ENCODE results near the gene C22orf39. TPM values are rescaled to one million over a fixed set of nuclear protein-coding genes. Genes with fewer than 3 reads are reported as not detected.

C22orf39 gene
- total and polyA plus RNA-seq, 9 donors, result 25.7 to 58.9 (median 33.5) TPM

GRCh38 chr22:19472233-19472632 lies 24.7 kb upstream of the C22orf39 start:
- Histone ChIP-seq H3K27ac (no peak overlapping the region), H3K4me1 (ENCODE audit: insufficient read depth) (no peaks in the 10 kb centered on the region), H3K36me3 (no peaks in the 10 kb centered on the region), H3K9me3 (no peaks in the 10 kb centered on the region), H3K4me3 (no peak overlapping the region), H3K27me3 (no peaks in the 10 kb centered on the region)
- 86 to 88% (median 88%) methylated on average over 8 of the region's 8 CpGs for WGBS, 3 donors
- TF ChIP-seq, protein P1, sequence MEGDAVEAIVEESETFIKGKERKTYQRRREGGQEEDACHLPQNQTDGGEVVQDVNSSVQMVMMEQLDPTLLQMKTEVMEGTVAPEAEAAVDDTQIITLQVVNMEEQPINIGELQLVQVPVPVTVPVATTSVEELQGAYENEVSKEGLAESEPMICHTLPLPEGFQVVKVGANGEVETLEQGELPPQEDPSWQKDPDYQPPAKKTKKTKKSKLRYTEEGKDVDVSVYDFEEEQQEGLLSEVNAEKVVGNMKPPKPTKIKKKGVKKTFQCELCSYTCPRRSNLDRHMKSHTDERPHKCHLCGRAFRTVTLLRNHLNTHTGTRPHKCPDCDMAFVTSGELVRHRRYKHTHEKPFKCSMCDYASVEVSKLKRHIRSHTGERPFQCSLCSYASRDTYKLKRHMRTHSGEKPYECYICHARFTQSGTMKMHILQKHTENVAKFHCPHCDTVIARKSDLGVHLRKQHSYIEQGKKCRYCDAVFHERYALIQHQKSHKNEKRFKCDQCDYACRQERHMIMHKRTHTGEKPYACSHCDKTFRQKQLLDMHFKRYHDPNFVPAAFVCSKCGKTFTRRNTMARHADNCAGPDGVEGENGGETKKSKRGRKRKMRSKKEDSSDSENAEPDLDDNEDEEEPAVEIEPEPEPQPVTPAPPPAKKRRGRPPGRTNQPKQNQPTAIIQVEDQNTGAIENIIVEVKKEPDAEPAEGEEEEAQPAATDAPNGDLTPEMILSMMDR (IDR thresholded peaks at IDR 0.05), result no peak
- intact Hi-C loops (cut with DNase I), result loop anchor here in 1 of 4 donors (10.0 kb wide), 1 partner anchor 287 kb away; no protein-coding TSS in a partner anchor
- no peak for DNase-seq

- no peaks in the 10 kb centered on the region for H3K27me3 ChIP-seq
- no peaks in the 10 kb centered on the region for H3K4me1 ChIP-seq (ENCODE audit: insufficient read depth)
- no peaks in the 10 kb centered on the region for H3K36me3 ChIP-seq
- H3K4me3 ChIP-seq, result no peak overlapping the region
- H3K9me3 ChIP-seq, result no peaks in the 10 kb centered on the region
- no peak for DNase-seq
- H3K27ac ChIP-seq, result no peak overlapping the region
- WGBS, 3 donors, result 83 to 91% (median 86%) methylated on average over 11 of the region's 11 CpGs
- TF ChIP-seq, protein P1 (IDR thresholded peaks at IDR 0.05), result no peak
- TF ChIP-seq POLR2A (IDR thresholded peaks at IDR 0.05), result no peak
- no peak for TF ChIP-seq EP300 (IDR thresholded peaks at IDR 0.05)
- intact Hi-C loops (cut with DNase I), result loop anchor here in 1 of 4 donors (10.0 kb wide), 1 partner anchor 287 kb away; no protein-coding TSS in a partner anchor
Observed at GRCh38 chr22:19471572-19471971, 24.1 kb upstream of the C22orf39 start.

DNA sequence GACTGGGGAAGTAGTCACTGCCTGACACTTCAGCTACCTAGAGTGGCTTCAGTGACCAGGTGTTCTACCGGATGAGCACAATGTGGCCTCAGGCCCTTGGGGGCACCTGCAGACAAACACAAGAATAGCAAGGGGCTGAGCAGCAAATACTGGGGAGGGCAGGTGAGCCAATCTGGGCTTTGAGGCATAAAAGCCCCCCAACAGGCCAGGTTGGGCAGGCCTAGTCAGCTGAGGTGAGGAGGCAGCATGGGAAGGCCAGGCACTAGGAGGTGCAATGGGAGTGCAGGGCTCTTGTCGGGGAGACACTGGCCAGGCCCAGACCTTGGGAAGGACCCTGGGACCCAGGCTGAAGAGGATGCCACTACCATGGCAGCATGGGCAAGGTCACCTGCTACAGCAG lies 22.5 kb upstream of the C22orf39 start:
- 95 to 100% (median 99%) methylated on average over 2 of the region's 2 CpGs for WGBS, 3 donors
- Histone ChIP-seq H3K36me3 (no peaks in the 10 kb centered on the region), H3K9me3 (no peaks in the 10 kb centered on the region), H3K4me1 (ENCODE audit: insufficient read depth) (no peaks in the 10 kb centered on the region), H3K27me3 (no peaks in the 10 kb centered on the region), H3K4me3 (no peak overlapping the region), H3K27ac (no peak overlapping the region)
- intact Hi-C loops (cut with DNase I), result loop anchor here in 1 of 4 donors (10.0 kb wide), 1 partner anchor 285 kb away; no protein-coding TSS in a partner anchor
- TF ChIP-seq EP300 (IDR thresholded peaks at IDR 0.05) (no peak), POLR2A (IDR thresholded peaks at IDR 0.05) (no peak)
- TF ChIP-seq, protein P1 (IDR thresholded peaks at IDR 0.05), result no peak
- DNase-seq, result no peak

DNA sequence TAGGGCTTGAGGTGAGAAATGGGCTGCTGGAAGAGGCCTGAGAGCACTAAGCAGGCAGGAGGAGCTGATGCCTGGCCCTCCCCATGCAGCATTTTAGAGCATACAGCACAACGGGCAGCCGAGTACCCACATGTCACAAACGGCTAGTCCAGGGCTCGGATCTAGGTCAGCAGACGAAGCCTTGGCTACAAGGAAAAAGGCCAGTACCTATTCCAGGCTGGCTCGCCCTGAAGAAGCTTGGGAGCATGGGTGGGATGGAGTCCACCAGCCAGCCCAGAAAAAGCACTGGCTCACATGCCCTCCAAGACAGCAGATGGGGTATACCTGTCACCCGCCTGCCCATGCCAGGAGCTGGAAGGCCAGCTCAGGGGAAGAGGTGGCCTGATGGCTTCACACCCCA lies 21.9 kb upstream of the C22orf39 start:
- H3K27ac ChIP-seq, result no peak overlapping the region
- 94 to 95% (median 95%) methylated on average over 7 of the region's 7 CpGs for WGBS, 3 donors
- H3K4me1 ChIP-seq (ENCODE audit: insufficient read depth), result no peaks in the 10 kb centered on the region
- no peak overlapping the region for H3K4me3 ChIP-seq
- TF ChIP-seq POLR2A (IDR thresholded peaks at IDR 0.05), result no peak
- TF ChIP-seq EP300 (IDR thresholded peaks at IDR 0.05), result no peak
- TF ChIP-seq, protein P1 (IDR thresholded peaks at IDR 0.05), result no peak
- H3K27me3 ChIP-seq, result no peaks in the 10 kb centered on the region
- H3K36me3 ChIP-seq, result no peaks in the 10 kb centered on the region
- H3K9me3 ChIP-seq, result no peaks in the 10 kb centered on the region
- intact Hi-C loops (cut with DNase I), result no loop called here
- DNase-seq, result no peak

All from ovary (tissue), 9 donors.